ENCODE data around the gene PCDHGA7. TPM values are rescaled to one million over a fixed set of nuclear protein-coding genes. Genes with fewer than 3 reads are reported as not detected.
"Not testable (repeated sequence)": the region's sequence is repeated elsewhere in the genome, so short reads cannot be mapped to it uniquely, and the experiment has no call there.

Gene PCDHGA7
- total RNA-seq, 1 experiment from 2014 or later: 0.17 TPM

GRCh38 chr5:141366016-141366896 lies 16.3 kb upstream of the PCDHGA7 start:
- DNase-seq (ENCODE audit: low read depth): no peak

DNA sequence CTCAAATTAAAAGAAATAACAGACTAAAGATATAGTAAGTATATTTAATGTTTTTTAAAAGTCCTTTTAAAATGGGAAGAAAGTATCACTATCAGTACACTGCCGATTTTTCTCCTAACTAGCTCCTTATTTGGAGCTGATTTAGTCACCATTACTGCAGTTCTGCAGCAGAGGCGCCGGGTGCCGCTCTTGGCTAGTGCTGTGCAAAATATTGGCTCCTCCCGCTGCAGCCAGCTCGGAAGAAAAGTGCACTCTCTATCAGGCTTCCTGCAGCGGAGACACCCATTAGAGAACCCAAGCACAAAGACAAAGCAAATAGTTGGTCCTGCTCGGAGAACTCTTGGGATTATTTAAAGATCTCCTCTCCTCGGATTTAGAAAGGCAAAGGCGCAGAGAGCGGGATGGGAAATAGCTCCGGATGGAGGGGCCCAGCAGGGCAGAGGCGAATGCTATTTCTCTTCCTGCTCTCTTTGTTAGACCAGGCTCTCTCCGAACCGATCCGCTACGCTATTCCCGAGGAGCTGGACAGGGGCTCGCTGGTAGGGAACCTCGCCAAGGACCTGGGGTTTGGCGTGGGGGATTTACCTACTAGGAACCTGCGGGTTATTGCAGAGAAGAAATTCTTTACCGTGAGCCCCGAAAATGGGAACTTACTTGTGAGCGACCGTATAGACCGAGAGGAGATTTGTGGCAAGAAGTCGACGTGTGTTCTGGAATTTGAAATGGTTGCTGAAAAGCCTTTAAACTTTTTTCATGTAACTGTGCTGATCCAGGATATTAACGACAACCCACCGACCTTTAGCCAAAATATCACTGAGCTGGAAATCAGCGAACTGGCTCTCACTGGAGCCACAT lies 12.3 kb upstream of the PCDHGA7 start, which contains the start of gene PCDHGB3:
Gene PCDHGB3, plus strand, starts transcription at position 249 of the 855 bp plus-strand sequence. Its CDS starts 153 bp downstream, at position 402.
- DNase-seq (ENCODE audit: low read depth): no peak

GRCh38 chr5:141371572-141372475 lies 10.7 kb upstream of the PCDHGA7 start:
- DNase-seq (ENCODE audit: low read depth): no peak

GRCh38 chr5:141373673-141374317 lies 8.7 kb upstream of the PCDHGA7 start, which contains the start of gene PCDHGA6:
PCDHGA6 (plus strand) TSS chr5:141373891; CDS start chr5:141374084, 193 bp downstream.
- no peak for DNase-seq (ENCODE audit: low read depth)

- DNase-seq (ENCODE audit: low read depth): no peak
Measured at GRCh38 chr5:141374627-141375026, 7.9 kb upstream of the PCDHGA7 start.

- not testable (repeated sequence) for DNase-seq (ENCODE audit: low read depth)
Measured at GRCh38 chr5:141375444-141376155, 6.9 kb upstream of the PCDHGA7 start.

DNA sequence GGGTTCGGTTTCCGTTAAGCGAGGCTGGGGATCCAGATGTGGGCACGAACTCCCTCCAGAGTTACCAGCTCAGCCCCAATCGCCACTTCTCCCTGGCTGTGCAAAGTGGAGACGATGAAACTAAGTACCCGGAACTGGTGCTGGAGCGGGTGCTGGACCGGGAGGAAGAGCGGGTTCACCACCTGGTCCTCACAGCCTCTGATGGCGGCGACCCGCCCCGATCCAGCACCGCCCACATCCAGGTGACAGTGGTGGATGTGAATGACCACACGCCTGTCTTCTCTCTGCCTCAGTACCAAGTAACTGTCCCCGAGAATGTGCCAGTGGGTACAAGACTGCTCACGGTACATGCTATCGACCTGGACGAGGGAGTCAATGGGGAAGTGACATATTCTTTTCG lies 803 bp downstream of the PCDHGA7 start:
- DNase-seq (ENCODE audit: low read depth): no peak

DNA sequence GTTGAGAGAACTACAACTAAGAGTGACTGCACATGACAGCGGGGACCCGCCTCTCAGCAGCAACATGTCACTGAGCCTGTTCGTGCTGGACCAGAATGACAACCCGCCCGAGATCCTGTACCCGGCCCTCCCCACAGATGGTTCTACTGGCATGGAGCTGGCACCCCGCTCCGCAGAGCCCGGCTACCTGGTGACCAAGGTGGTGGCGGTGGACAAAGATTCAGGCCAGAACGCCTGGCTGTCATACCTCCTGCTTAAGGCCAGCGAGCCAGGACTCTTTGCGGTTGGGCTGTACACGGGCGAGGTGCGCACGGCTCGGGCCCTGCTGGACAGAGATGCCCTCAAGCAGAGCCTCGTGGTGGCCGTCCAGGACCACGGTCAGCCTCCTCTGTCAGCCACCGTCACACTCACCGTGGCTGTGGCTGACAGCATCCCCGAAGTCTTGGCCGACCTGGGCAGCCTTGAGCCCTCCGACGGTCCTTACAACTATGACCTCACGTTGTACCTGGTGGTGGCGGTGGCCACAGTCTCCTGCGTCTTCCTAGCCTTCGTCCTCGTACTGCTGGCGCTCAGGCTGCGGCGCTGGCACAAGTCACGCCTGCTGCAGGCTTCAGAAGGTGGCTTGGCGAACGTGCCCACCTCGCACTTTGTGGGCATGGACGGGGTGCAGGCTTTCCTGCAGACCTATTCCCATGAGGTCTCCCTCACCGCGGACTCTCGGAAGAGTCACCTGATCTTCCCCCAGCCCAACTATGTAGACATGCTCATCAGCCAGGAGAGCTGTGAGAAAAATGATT lies 2.1 kb downstream of the PCDHGA7 start:
- DNase-seq (ENCODE audit: low read depth): no peak

DNA sequence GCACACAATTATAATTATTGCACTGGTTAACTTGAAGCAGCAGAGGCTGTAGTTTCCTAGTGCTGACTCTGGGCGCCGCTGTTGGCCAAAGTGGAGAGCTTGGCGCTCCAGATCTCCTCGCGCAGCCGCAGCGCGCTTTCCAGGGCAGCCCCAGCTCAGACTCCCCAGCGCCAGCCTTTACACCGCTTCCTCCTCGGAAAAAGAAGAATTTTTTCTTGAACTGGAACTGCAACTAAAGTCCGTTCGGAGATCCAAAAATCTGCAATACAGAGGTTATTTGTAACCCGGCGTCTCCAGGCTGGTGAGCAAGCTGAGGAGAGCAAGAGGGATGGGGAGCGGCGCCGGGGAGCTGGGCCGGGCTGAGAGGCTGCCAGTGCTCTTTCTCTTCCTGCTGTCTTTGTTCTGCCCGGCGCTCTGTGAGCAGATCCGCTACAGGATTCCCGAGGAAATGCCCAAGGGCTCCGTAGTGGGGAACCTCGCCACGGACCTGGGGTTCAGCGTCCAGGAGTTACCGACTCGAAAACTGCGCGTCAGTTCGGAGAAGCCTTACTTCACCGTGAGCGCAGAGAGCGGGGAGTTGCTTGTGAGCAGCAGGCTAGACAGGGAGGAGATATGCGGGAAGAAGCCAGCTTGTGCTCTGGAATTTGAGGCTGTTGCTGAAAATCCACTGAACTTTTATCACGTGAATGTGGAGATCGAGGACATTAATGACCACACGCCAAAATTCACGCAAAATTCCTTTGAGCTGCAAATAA lies 5.2 kb downstream of the PCDHGA7 start, which contains the start of gene PCDHGB4:
Gene PCDHGB4, plus strand, starts transcription at position 142 of the 755 bp plus-strand sequence. Its CDS starts 187 bp downstream, at position 329.
- not testable (repeated sequence) for DNase-seq (ENCODE audit: low read depth)

- DNase-seq (ENCODE audit: low read depth): no peak
Measured at GRCh38 chr5:141388661-141389060, 6.1 kb downstream of the PCDHGA7 start.

DNA sequence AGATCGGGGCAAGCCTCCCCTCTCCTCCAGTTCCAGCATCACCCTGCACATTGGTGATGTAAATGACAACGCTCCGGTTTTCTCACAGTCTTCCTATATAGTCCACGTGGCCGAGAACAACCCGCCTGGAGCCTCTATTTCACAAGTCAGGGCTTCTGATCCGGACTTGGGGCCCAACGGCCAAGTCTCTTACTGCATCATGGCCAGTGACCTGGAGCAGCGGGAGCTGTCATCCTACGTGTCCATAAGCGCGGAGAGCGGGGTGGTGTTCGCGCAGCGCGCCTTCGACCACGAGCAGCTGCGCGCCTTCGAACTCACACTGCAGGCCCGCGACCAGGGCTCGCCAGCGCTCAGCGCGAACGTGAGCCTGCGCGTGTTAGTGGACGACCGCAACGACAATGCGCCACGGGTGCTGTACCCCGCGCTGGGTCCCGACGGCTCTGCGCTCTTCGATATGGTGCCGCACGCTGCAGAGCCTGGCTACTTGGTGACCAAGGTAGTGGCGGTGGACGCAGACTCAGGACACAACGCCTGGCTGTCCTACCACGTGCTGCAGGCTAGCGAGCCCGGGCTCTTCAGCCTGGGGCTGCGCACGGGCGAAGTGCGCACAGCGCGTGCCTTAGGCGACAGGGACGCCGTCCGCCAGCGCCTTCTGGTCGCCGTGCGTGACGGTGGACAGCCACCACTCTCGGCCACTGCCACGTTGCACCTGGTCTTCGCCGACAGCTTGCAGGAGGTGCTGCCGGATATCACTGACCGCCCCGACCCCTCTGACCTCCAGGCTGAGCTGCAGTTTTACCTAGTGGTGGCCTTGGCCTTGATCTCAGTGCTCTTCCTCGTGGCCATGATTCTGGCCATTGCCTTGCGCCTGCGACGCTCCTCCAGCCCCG lies 6.9 kb downstream of the PCDHGA7 start:
- no peak for DNase-seq (ENCODE audit: low read depth)

DNA sequence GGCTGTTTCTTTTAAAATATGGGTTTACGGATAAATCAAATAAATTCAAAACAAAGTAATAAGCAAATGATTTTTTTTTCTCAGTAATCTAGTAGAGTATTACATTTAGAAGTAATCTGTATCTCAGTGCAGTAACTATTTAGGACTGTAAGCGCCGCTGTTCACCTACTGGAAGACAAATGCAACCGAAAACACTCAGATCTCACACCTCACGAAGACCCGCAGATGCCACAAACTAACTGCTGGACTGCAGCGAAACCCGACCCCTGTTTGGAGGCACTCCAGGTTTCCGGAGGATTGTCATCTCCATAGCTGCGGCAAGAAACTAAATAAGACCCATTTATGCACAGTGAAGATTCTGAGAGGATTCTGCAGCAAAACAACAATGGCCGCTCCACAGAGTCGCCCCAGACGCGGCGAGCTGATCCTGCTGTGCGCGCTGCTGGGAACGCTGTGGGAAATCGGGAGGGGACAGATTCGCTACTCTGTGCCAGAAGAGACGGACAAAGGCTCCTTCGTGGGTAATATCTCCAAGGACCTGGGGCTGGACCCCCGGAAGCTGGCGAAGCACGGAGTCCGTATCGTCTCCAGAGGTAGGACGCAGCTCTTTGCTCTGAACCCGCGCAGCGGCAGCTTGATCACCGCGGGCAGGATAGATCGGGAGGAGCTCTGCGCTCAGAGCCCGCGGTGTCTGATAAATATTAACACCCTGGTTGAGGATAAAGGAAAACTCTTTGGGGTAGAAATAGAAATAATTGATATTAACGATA lies 10.1 kb downstream of the PCDHGA7 start, which contains the start of gene PCDHGA8:
Gene PCDHGA8, plus strand, starts transcription at position 205 of the 770 bp plus-strand sequence. Its CDS starts 181 bp downstream, at position 386.
- DNase-seq (ENCODE audit: low read depth): no peak

DNA sequence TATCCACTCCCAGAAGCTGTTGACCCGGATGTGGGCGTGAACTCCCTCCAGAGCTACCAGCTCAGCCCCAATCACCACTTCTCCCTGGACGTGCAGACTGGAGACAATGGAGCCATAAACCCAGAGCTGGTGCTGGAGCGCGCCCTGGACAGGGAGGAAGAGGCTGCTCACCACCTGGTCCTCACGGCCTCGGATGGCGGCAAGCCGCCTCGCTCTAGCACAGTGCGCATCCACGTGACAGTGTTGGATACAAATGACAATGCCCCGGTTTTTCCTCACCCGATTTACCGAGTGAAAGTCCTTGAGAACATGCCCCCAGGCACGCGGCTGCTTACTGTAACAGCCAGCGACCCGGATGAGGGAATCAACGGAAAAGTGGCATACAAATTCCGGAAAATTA lies 10.7 kb downstream of the PCDHGA7 start:
- no peak for DNase-seq (ENCODE audit: low read depth)

DNA sequence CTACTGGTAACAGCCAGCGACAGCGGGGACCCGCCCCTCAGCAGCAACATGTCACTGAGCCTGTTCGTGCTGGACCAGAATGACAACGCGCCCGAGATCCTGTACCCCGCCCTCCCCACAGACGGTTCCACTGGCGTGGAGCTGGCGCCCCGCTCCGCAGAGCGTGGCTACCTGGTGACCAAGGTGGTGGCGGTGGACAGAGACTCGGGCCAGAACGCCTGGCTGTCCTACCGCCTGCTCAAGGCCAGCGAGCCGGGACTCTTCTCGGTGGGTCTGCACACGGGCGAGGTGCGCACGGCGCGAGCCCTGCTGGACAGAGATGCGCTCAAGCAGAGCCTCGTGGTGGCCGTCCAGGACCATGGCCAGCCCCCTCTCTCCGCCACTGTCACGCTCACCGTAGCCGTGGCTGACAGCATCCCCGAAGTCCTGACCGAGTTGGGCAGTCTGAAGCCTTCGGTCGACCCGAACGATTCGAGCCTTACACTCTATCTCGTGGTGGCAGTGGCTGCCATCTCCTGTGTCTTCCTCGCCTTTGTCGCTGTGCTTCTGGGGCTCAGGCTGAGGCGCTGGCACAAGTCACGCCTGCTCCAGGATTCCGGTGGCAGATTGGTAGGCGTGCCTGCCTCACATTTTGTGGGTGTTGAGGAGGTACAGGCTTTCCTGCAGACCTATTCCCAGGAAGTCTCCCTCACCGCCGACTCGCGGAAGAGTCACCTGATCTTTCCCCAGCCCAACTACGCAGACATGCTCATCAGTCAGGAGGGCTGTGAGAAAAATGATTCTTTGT lies 12.1 kb downstream of the PCDHGA7 start:
- not testable (repeated sequence) for DNase-seq (ENCODE audit: low read depth)

- not testable (repeated sequence) for DNase-seq (ENCODE audit: low read depth)
Measured at GRCh38 chr5:141397756-141398551, 15.4 kb downstream of the PCDHGA7 start, which contains the start of gene PCDHGB5. PCDHGB5 (plus strand) TSS chr5:141397947; CDS start chr5:141398128, 181 bp downstream.

Measured in M059J (cell line).